Activated naive CD4-positive, alpha-beta T cell treated with anti-CD3 and anti-CD28 coated beads, Interleukin-2, amount 10 ng/mL, durations not matched to agents 7 days and 5 days (primary cell): Measurements from ENCODE around the gene MMS19.

ENCODE experiments used
- CTCF ChIA-PET: fragments of 350-600 bp; sonication (Branson Sonifier 250); formaldehyde crosslinking; loops from one replicate; lab custom pipeline; 2021; ENCODE audit warnings: antibody characterized with exemption; lab: Charles Lee
- DNase-seq: peaks from one replicate; pipeline ENCODE4 v3.0.0-alpha.2; 2020
- H3K27ac Mint-ChIP-seq: one replicate; pipeline ENCODE4 v1.8.0; 2021; ENCODE audit warnings: mild to moderate bottlenecking, moderate library complexity, mixed read lengths
- H3K27me3 Mint-ChIP-seq: one replicate; pipeline ENCODE4 v1.8.0; 2021; ENCODE audit warnings: mild to moderate bottlenecking, mixed read lengths
- H3K36me3 Mint-ChIP-seq: one replicate; pipeline ENCODE4 v1.8.0; 2021; ENCODE audit warnings: mixed read lengths
- H3K4me1 Mint-ChIP-seq: one replicate; pipeline ENCODE4 v1.8.0; 2021; ENCODE audit warnings: mixed read lengths
- H3K4me3 Mint-ChIP-seq: one replicate; pipeline ENCODE4 v1.8.0; 2021; ENCODE audit warnings: mild to moderate bottlenecking, moderate library complexity, mixed read lengths
- H3K9me3 Mint-ChIP-seq: one replicate; pipeline ENCODE4 v1.8.0; 2021; ENCODE audit warnings: mixed read lengths

Gene MMS19, protein sequence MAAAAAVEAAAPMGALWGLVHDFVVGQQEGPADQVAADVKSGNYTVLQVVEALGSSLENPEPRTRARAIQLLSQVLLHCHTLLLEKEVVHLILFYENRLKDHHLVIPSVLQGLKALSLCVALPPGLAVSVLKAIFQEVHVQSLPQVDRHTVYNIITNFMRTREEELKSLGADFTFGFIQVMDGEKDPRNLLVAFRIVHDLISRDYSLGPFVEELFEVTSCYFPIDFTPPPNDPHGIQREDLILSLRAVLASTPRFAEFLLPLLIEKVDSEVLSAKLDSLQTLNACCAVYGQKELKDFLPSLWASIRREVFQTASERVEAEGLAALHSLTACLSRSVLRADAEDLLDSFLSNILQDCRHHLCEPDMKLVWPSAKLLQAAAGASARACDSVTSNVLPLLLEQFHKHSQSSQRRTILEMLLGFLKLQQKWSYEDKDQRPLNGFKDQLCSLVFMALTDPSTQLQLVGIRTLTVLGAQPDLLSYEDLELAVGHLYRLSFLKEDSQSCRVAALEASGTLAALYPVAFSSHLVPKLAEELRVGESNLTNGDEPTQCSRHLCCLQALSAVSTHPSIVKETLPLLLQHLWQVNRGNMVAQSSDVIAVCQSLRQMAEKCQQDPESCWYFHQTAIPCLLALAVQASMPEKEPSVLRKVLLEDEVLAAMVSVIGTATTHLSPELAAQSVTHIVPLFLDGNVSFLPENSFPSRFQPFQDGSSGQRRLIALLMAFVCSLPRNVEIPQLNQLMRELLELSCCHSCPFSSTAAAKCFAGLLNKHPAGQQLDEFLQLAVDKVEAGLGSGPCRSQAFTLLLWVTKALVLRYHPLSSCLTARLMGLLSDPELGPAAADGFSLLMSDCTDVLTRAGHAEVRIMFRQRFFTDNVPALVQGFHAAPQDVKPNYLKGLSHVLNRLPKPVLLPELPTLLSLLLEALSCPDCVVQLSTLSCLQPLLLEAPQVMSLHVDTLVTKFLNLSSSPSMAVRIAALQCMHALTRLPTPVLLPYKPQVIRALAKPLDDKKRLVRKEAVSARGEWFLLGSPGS

DNA sequence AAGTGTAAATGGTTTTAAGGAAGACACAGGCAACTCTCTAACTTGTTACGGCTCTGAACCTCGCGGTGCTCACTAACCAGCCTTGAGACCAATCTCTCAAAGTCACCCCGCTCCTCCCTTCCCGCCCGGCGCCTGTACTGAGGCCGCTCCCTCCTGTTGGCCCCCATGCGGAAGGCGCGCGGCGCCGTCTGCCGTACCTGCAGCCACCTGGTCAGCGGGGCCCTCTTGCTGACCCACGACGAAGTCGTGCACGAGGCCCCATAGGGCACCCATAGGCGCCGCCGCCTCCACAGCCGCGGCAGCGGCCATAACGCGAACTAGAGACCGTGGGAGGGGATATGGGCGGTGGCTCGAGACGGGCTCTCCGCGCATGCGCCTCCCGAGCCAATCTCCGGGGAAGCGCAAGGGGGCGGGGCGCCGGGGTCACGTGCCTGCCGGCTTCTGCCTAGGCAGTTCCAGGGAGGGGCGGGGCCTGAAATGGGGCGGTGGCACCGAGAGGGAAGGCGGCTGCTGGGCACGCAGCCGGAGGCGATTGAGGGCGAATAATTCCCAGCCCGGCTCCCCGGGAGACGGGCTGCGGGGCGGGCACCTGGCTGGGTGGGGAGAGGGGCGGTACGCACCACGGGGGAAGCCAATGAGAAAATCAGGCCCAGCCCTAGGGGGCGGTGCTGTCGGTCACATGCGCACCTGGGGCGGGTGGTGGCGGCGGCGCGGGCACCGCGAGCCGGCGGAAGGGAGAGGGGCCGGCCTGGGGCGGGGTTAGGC, at the start of gene MMS19:
TSS of gene MMS19 (minus strand) at position 347 of the 765 bp plus-strand sequence. CDS start at position 309, 38 bp downstream.
- Mint-ChIP-seq H3K27me3 (peaks cover 43% of the 10 kb centered on the region), H3K27ac (peak within 1 kb of the TSS; percentile 97), H3K9me3 (no peaks in the 10 kb centered on the region), H3K4me1 (peaks cover 42% of the 10 kb centered on the region), H3K4me3 (peak within 1 kb of the TSS; percentile 97), H3K36me3 (peaks cover 6% of the 10 kb centered on the region)
- peak; percentile 100 for DNase-seq
- CTCF ChIA-PET, result no interaction called here

DNA sequence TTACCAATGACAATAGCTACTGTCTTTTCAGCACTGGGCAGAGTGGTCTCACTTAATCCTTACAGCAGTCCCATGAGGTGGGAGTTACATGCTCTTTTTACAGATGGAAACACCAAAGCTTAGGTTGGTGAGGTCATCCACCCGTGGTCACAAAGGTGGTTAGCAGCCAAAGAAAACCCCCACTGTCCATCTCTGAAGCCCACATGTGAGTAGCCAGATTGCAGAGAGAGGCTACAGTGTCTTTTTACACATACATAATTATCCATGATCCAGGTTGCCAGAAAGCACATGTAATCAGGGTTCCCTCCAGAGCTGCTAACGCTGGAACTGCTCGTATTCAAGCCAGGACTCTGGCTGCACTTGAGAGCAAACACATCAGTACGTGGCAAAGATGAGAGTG, 49.7 kb upstream of the MMS19 start:
- H3K36me3 Mint-ChIP-seq, result no peaks in the 10 kb centered on the region
- H3K4me1 Mint-ChIP-seq, result peaks cover 8% of the 10 kb centered on the region

DNA sequence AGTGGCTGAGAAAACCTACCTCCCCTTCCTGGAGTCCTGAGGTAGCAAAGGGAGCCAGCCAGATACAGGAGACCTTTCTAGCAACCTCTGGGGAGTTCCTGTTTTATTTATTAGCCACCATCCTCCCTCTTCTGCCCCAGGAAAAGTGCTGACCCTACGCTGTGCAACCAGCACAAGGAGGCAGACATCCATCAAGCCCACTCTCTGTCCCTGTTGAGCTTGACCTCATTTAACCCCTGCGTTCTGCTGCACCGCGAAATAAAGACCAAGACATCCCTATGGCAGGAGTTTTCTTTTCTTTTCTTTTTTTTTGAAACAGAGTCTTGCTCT, 49.0 kb upstream of the MMS19 start:
- Mint-ChIP-seq H3K4me3 (no peak overlapping the region), H3K4me1 (peaks cover 11% of the 10 kb centered on the region), H3K27ac (no peak overlapping the region), H3K9me3 (no peaks in the 10 kb centered on the region), H3K36me3 (no peaks in the 10 kb centered on the region), H3K27me3 (no peaks in the 10 kb centered on the region)
- no peak for DNase-seq
- CTCF ChIA-PET, result no interaction called here

More for the DNA sequence above, 49.7 kb upstream of the MMS19 start:
- Mint-ChIP-seq H3K27ac (no peak overlapping the region), H3K4me3 (no peak overlapping the region), H3K9me3 (no peaks in the 10 kb centered on the region), H3K27me3 (no peaks in the 10 kb centered on the region)
- DNase-seq, result no peak
- CTCF ChIA-PET, result interaction anchor here (1.4 kb wide), 1 partner anchor 24 kb away, joined by 5 read pairs; no protein-coding TSS in a partner anchor

DNA sequence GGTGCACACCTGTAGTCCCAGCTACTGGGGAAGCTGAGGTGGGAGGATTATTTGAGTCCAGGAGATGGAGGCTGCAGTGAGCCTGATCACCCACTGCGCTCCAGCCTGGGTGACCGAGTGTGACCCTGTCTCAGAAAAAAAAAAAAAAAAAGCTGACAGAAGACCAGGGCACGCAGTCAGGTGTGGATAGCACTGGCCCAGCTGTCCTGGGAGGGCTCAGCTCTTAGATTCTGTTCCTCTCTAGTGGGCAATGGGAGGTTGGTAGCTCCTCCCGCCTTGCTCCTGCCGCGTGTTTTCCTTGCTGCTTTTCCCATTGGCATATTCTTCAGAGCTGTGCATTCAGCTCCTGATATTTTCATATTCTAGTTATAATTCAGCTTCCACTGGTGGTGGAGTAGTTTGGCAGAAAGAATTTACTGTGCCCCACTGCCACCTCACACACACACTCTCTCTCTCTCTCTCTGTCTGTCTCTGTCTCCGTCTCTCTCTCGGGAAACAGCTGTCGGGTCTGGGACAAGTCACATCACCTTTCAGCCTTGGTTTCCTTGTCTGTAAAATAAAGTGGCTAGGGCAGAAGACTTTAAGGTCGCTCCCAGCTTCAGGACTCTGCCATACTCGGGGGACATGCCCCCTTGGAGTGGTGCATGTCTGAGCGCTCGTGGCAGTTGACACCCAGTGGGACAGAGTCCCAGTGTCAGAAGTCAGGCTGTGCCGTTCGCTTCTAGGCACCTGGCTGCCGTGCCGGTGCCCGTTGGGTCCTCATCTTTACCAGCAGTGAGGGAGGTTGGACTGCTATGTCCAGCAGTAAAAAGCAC, 48.4 kb upstream of the MMS19 start:
- Mint-ChIP-seq H3K27me3 (no peaks in the 10 kb centered on the region), H3K4me1 (peaks cover 11% of the 10 kb centered on the region), H3K36me3 (no peaks in the 10 kb centered on the region), H3K4me3 (no peak overlapping the region), H3K9me3 (no peaks in the 10 kb centered on the region), H3K27ac (no peak overlapping the region)
- DNase-seq, result no peak
- CTCF ChIA-PET, result interaction anchor here (0.6 to 1.3 kb wide), 4 partner anchors 8 to 84 kb away, joined by 3 to 7 read pairs (median 3); partner anchors contain the start of gene ANKRD2

DNA sequence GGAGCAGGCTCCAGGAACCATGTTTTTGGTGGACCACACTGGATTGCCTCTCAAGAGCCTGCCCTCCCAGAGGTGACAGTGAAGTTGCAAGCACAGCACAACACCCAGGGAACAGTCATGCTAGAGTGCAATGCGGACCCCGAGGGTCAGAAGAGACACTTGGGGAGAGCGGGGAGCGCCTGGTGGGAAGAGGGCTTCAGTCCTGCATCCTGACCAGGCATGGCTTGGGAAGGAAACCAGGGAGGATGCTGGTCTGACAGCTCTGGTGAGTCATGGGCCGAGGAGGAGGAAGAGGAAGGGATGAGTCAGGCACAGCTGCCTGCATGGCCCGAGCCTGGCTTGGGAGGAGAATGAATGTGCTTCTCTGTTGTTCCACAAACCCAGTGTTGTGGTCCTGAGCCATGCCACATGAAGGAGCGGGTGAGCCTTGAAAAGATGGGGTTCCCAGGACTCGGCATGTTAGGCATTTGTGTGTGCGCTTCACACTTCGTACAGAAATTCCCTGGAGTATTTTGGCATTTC, 44.9 kb upstream of the MMS19 start:
- Mint-ChIP-seq H3K36me3 (no peaks in the 10 kb centered on the region), H3K27me3 (no peaks in the 10 kb centered on the region), H3K4me3 (no peak overlapping the region), H3K4me1 (peaks cover 11% of the 10 kb centered on the region), H3K9me3 (no peaks in the 10 kb centered on the region), H3K27ac (no peak overlapping the region)
- DNase-seq, result peak; percentile 36
- CTCF ChIA-PET, result interaction anchor here (1.3 to 2.5 kb wide), 3 partner anchors 9 to 11 kb away, joined by 5 read pairs; no protein-coding TSS in a partner anchor

DNA sequence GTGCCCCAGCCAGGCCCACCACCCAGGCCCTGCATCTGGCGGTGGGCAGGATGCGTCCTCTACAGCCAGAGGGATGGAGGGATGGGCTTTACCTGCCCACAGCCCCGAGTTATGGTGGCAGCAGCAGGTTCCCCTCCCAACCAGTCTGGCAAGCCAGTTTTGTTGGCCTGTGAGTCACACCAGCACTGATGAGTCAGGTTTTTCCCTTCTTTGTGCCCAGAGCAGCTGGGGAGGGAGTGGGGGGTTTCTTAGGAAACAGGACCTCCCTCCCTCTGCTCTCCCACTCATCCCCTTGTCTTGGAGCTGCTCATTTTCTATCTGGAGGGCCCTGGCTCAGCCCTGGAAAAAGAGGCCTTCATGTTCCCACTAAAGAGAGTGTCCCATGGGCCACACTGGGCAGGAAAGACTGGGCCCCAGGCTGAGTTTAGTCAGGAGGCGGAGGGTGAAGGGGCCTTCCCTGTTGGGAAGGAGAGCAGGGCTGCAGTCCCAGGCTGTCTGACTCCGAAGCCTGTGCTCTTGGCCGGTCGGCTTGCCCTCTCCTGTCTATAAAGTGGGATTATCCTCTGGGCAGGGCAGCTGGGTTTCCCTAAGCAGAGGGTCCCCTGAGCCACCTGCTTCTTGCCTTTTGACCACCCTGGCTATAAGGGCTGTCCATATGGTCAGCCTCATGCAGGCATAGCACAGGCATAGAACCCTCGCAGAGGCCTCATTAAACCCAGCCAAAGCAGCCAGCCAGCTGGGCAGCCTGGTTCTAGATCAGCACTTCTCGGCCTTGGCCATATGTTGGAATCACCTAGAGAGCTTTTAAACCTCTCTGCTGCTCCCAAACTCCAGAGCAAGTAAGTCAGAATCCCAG, 44.2 kb upstream of the MMS19 start:
- H3K4me1 Mint-ChIP-seq, result peaks cover 11% of the 10 kb centered on the region
- H3K4me3 Mint-ChIP-seq, result no peak overlapping the region
- no peak for DNase-seq
- H3K9me3 Mint-ChIP-seq, result no peaks in the 10 kb centered on the region
- CTCF ChIA-PET, result interaction anchor here (1.3 to 2.5 kb wide), 2 partner anchors 8 to 10 kb away, joined by 5 read pairs; no protein-coding TSS in a partner anchor
- no peaks in the 10 kb centered on the region for H3K27me3 Mint-ChIP-seq
- no peaks in the 10 kb centered on the region for H3K36me3 Mint-ChIP-seq
- H3K27ac Mint-ChIP-seq, result no peak overlapping the region

DNA sequence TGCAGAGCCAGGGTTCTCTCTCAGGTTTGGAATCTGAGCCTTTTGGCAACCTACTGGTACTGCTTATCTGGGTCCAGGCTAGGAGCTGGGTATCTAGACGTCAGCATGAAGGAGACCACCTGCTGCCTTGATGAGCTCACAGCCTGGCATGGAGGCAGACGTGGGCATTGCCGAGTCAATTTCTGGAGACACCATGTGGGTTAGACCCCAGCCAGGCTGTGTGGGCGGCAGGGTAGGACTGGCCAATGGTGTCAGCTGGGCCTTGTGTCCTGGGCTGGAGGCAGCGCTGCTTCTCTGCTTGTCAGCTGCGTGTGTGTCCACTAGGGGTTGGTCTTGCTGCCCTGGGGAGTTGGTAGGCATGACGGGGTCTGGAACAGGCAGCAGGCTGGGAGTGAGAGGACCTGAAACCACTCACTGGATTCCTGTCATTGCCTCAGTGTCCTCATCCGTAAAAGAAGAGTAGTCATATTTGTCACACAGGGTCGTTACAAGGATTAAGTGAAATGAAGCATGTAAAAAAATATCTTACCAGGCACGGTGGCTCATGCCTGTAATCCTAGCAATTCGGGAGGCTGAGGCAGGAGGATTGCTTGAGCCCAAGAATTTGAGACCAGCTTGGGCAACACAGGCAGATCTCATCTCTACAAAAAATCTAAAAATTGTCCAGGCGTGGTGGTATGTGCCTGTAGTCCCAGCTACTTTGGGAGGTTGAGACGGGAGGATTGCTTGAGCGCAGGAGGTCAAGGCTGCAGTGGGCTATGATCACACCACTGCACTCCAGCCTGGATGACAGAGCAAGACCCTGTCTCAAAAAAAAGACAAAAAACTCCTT, 42.7 kb upstream of the MMS19 start:
- H3K4me3 Mint-ChIP-seq, result no peak overlapping the region
- CTCF ChIA-PET, result interaction anchor here (2.5 kb wide), 1 partner anchor 11 kb away, joined by 5 read pairs; no protein-coding TSS in a partner anchor
- peaks cover 11% of the 10 kb centered on the region for H3K4me1 Mint-ChIP-seq
- peak overlapping the region; percentile 33 for H3K27ac Mint-ChIP-seq
- no peaks in the 10 kb centered on the region for H3K9me3 Mint-ChIP-seq
- DNase-seq, result no peak
- no peaks in the 10 kb centered on the region for H3K36me3 Mint-ChIP-seq
- no peaks in the 10 kb centered on the region for H3K27me3 Mint-ChIP-seq

DNA sequence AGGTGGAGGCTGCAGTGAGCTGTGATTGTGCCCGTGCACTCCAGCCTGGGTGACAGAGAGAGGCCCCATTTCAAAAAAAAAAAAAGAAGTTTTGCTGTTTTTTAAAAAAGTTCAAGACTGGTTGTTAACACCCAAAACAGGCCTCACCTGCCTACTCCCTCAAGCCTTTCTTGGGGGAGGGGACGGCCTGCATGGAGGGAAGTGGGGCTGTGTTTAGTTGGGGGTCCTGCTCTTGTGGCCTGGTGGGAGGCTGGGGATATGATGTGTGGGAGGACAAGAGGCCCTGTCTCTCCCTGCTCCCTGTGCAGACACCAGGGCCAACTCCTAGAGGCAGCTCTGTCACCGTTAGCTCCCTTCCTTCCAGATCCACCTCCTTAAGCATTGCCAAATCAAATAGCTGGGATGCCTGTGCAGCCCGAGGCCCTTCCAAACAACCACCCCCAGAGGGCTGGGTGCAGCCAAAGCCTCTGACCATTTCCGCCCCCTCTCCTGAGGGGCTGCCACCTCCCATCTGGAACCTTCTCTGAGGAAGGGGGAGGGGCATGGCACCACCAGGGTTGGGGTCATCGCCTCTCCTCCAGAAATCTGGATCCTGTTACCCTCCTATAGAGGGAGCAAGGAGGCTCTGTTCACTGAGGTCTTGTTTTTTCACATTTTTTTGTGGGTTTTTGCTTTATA, 41.4 kb upstream of the MMS19 start:
- Mint-ChIP-seq H3K4me1 (peaks cover 11% of the 10 kb centered on the region), H3K4me3 (no peak overlapping the region), H3K36me3 (no peaks in the 10 kb centered on the region), H3K27me3 (no peaks in the 10 kb centered on the region), H3K9me3 (no peaks in the 10 kb centered on the region), H3K27ac (no peak overlapping the region)
- CTCF ChIA-PET, result interaction anchor here (1.9 to 7.4 kb wide), 2 partner anchors 10 to 13 kb away, joined by 5 to 76 read pairs; no protein-coding TSS in a partner anchor
- DNase-seq, result no peak

DNA sequence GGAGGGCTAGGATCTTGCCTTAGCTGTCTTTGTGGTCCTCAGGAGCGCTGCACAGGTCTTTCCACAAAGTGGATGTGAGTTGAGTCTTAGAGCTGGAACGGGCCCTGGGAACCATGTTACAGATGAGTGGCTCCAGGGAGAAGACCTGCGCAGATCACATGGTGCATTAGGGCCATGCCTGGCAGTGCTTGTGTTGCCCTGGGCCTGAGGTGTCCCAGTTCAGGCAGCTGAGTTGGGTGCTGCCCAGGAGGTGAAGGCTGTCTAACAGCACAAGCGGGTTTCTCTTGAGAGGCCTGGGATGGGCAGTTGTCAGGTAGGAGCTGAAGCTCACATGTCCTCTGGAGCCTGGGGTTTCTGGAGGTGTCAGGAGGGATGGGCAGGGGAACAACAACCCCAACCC, 40.6 kb upstream of the MMS19 start:
- Mint-ChIP-seq H3K27ac (no peak overlapping the region), H3K27me3 (no peaks in the 10 kb centered on the region), H3K4me3 (no peak overlapping the region), H3K36me3 (no peaks in the 10 kb centered on the region), H3K4me1 (peaks cover 11% of the 10 kb centered on the region), H3K9me3 (no peaks in the 10 kb centered on the region)
- DNase-seq, result no peak
- CTCF ChIA-PET, result interaction anchor here (1.9 to 7.4 kb wide), 2 partner anchors 9 to 13 kb away, joined by 5 to 76 read pairs; no protein-coding TSS in a partner anchor

DNA sequence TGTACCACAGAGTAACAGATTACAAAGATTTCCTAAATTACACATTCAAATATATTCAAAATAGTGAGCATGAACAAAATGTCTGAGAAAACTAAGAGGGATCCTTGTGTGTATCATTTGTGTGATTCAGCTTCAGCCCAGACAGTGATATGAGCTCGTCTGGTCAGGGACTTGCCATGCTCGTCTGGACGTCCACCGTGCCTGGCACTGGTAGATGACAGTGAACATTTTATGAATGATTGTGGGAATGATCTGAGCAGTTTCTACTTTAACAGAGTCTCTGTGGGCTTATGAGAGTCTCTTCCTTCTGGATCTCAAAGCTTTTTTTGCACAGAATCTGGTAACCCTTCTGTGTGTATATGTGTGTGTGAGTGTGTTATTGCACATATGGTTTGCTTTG, 40.2 kb upstream of the MMS19 start:
- DNase-seq, result no peak
- Mint-ChIP-seq H3K4me1 (peaks cover 7% of the 10 kb centered on the region), H3K36me3 (no peaks in the 10 kb centered on the region), H3K27ac (no peak overlapping the region), H3K27me3 (no peaks in the 10 kb centered on the region), H3K4me3 (no peak overlapping the region), H3K9me3 (no peaks in the 10 kb centered on the region)
- CTCF ChIA-PET, result interaction anchor here (1.9 to 7.4 kb wide), 2 partner anchors 8 to 14 kb away, joined by 5 to 76 read pairs; no protein-coding TSS in a partner anchor
